Midbrain (tissue), 1 donor: ENCODE results near the gene PPP3CA.
A peak's percentile ranks its signal among the peaks of the same experiment; 100 is the strongest.

Experiments used
- DNase-seq: peaks from one replicate; lab custom pipeline; 2025; lab: John Stamatoyannopoulos, UW

Gene PPP3CA

DNA sequence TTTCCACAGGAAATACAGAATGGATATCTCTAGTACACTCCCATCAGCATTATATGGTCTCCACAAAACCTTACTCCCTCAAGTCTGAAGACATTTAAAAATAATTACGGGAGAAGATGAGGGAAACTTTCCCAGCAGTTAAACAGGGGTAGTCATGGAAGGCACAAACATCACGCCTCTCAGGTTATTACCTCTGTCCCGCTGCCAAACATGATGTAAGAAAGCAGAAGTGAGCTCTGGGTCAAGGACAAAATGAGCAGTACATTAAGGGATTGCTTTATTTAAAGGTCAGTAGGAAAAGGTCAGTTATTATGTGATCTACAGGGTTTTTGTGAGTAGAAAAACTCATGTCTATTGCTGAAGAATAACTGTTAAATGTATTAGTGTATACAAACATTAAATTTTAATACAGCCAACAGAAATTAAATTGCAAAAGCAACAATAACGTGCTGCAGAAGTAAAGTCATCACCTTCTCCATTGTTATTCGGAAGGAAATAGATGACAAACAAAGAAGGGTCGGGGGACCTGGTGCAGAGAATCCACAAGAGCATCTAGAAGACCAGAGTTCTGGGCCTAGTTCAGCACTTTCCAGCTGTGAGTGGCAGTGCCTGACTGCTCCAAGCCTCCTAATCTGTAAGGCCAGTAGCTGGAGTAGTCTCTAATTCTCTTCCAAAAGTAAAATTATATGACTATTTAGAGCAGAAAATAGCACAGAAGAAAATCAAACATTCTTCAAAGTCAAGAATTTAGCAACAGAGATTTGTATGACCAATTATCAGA, 171.2 kb downstream of the PPP3CA start:
- DNase-seq: no peak

DNA sequence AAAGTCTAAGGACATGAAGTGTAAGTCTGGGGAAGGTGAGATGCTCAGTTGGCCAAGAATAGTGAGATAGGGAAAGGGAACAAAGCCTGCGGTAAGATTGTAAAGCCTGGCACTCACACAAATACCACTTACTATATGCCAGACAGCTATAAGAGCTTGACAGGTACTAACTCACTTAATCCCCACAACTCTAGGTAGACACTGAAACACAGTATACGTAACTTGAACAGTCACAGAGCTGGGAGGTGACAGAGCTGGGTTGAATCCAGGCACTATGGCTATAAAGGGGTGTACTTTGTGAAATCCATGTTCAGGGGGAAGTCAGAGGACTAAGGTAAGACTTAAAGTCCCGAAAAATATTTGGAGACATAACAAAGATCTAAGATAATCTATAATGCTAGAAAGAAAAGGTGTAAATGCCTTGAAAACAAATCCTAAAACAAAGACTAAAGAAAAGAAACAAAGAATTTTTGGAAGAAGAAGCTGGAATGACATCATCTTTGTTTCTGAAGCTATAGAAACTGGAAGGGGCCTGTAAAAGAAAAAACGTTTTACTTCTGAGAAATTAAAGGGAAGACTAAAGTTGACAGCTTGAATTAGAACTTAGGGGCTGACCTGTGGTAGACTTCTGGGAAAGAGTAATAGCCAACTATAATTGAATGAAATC, 172.5 kb downstream of the PPP3CA start:
- no peak for DNase-seq

DNA sequence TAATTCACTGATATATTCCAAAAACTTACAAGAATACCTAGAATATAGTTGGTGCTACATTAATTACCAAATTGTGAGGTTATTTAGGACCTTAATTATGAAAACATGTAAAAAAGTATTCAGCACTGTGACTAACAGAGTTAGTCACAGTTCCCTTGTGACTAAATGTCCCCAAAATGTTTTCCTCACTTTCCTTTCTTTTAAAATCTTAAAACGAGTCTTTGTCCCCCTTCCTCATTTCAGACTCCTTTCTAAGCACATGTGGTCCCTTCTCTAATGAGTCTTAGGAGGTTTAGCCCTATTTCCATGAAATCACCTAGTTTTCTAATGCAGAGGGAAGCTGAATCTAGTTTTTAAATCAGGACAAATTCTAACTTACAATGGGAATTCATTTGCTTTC, 175.0 kb downstream of the PPP3CA start:
- DNase-seq: no peak

DNA sequence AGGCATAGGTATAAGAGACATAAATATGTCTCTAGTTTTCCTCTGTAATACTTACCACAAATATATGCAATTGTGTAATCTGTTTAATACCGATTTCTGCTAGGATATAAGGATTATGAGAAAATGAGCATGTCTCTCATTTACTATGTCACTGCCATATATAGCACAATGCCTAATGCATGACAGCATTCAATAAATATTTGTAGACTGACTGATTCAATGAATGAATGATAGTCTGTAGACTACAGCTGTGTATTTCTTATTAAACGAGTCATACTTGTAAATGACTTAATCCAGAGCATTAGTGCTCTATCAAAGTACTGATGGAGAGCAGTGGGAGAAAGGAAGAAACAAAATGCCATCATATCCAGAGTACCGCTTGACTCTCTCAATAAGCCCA, 175.6 kb downstream of the PPP3CA start:
- DNase-seq: no peak

DNA sequence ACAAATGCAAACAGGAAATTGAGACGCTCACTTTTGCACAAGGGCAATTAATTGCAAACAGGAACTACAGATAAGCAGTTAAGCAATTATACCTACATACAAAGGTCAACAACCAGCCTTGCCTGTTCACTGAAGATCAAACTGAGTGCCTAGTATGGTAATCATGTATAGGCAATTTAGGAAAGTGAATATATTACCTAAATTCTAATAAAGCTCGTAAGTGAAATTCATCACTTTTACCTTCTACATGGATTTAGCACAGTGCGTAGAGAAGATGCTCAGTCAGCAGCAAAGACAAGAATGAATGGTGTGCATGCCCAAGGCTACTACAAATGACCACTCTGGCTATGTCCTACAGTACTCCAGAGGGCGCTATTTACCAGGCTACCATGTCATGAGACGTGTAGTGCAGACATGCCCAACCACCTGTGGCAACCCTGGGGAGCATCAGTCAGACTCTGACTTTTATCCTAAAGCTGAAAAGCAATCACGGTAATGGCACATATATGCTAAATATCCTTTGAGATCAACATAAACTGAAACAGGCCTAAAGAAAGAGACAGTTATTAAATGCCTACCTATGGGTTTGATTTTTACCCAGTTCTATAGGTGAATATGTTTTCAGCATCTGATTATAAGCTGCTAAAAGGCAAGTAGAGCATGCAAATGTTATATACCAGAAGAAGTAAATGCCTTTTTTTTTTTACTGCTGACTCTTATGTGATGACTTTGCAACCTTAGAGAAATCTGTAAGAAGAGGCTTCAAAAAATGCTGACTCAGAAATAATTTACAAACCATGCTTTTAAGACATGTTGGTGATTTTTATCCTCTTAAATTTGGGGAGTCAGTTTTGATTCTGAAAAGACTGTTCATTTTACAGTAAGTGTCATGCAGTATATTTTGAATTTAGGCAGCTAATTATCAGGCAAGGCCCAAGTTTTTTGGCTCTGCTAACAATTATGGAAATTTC, 178.0 kb downstream of the PPP3CA start:
- DNase-seq: peak; percentile 72

DNA sequence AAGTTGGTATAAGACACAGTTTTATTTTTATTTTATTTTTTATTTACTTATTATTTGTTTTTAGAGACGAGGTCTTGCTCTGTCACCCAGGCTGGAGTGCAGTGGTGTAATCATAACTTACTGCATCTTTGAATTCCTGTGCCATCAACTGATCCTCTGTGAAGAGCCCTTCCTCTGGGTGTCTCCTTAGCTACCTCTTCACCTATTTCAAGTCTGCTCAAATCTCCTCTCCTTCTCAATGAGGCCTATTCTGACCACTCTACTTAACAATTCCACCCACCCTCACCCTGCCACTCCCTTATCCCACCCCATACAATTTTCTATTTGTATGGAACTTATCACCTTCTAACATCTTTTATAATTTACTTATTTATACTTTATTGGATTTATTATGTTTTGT, 183.4 kb downstream of the PPP3CA start:
- DNase-seq: no peak

DNA sequence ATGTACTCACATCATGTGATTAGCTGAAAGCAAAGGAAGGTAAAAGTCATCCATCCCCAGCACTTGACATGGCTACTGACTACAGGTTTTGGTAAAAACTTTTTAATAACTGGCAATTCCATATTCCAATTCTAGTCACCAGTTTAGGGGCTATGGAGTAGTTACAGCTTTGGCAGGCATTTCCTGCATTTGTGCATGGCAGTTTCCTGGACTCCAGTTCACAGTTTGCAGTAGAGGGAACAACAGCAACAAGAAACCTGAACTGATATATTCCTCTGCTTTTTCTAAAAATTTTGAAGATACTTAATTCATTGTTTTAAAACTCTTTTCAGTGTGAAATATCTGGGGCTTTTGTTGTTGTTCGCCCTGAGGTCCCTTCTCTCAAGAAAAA, 184.3 kb downstream of the PPP3CA start:
- no peak for DNase-seq

DNA sequence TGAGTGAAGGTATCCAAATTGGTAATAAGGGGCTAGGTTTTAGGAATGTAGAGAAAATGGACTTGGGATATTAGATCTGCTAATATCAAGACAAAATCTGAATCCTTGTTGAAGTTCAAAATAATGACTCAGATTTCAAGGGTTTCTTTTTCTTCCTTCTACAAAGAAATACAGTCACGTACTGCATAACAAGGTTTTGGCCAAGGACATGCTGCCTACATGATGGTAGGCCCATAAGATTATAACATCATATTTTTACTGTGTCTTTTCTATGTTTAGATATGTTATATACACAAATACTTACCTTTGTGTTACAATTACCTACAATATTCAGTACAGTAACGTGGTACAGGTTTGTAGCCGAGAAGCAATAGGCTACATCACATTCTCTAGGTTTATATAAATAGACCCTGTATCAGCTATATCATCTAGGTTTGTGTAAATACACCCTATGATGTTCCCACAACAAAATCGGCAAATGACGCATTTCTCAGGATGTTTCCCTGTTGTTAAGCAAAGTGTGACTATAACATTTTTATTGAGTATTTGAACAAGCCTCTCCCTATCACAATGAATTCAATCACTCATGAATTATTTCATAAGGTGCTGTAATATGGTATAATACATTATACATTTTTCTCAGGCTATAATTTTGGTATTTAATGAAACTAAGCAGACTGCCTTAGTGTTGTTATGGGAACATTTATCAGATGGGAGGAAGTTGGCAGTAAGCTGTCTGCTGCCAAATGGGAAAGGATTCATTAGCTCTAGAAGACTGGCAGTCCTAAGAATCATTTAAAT, 186.3 kb downstream of the PPP3CA start:
- no peak for DNase-seq

DNA sequence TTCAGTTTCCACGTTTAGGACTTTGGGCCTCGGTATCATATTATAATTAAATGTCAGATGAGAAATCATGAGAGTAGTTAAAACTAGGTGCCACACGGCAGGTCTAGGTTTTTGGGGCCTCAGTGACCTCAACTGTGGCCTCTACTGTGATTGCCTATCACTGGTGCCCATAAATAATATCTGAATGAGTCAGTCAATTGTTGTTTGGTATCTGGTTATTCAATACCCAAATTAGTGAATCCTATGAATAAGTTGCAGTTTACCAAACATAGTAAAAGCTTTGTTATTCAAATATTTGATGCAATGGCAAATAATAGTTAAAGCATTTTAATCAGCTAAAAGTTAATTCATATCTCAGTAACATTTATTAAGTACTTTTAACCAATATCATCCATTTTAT, 188.8 kb downstream of the PPP3CA start:
- no peak for DNase-seq

DNA sequence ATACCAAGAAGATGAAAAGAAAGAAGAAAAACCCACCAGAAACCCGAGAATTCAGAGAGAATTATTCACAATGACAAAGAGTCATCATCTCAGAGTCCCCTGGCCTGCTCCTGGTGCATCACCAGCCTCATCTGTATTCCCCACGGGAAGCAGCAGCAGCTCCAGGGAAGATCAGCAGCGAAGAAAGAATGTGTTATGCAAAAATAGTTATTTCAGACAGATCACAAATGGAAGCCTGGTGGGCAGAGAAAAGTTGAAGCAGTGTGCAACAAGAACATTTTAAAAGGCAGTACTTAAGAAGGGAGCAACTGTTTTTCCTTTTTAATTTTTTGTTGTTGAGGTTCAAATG, 189.2 kb downstream of the PPP3CA start:
- no peak for DNase-seq

DNA sequence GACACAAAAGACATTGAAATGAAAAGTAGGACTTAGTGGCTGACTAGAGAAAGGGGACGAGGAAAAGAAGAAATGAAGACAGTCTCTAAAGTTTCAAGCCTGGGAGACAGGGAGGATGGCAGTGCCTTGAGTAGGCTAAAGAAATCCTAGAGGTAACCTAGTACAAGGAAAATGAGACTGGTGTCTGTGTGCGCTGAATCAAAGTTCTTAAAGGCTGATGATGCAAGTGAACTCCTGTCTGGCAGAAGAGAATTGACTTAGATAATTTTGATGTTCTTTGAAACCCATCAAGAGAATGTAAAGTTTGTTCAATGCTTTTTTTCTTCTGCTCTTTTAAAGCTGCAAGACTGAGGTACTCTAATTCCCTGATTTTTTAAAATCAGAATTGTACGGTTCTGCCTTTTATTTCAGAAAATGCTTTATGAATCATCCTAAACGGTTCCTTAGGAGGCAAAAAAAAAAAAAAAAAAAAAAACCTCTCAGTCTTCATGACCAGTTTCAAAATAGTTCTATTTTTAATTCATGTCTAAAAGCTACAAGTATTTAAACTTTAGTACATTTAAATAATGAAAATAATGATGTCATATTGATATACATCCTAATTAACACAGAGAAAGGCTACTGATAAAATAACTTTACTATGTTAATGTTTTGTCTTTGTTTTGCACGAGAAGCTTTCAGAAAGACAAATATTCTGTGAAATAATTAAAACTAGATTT, 189.8 kb downstream of the PPP3CA start:
- DNase-seq: no peak

DNA sequence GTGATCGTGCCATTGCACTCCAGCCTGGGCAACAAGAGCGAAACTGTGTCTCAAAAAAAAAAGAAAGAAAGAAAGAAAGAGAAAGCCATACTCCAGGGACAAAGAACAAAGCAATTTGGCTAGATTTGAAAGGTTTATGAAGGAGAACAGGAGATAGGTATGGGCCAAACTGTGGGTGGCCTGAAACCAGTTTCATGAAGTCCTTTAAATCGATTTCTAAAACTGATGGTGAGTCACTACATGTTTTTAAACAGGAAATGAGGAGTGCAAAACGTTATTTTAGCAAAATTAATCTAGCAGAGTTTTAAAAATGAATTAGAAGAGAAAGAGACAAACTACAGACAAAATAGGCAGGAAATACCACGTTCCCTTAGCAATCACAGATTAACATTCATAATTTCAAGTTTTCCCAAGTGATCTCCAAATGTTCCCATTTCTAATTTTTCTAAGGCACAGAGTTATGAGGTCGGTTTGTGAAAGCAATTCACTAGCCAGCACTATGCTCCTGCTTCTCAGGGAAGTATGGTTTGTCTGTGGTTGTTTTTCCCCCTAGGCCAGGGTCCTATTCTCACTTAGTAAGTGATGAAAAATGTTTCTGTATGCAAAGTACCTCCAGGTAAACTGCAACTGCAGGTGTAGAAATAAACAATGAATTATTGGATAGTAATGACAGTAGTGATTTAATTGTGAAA, 190.6 kb downstream of the PPP3CA start:
- no peak for DNase-seq

DNA sequence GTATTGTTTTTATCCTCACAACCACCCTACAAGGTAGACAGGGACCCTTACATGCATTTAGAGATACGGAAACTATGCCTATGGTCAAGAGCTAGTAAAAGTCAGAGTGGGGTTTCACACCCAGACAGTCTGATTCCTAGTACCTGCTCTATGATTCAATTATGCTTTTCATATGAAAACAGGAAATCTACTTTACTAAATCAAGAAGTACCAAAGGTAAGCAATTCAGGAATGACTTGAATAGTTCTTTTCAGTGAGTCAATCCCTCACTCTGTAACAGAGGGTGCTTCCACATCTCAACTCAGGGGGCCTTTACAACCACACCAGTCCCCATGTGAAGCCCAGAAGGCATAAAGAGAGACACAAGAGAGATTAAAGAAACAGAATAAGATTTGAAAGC, 191.4 kb downstream of the PPP3CA start:
- no peak for DNase-seq

DNA sequence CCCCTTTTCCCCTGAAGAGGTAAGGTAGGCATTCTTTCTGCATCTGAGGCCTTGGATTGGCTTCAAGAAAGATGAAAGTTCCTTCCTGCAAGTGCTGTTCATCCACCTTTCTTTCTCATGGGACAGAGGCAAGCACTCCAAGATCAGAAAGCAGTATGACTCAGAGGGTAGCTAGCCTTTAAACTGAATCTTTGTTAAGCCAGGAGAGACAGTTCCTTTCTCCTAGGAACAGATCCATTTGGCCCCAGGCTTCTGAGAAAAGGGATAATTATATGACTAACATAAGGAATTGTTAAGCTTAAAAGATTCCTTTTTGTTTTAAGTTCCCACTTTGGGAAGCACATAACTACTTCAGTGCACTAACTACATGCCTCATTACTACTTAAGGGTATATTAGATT, 192.0 kb downstream of the PPP3CA start:
- DNase-seq: no peak

DNA sequence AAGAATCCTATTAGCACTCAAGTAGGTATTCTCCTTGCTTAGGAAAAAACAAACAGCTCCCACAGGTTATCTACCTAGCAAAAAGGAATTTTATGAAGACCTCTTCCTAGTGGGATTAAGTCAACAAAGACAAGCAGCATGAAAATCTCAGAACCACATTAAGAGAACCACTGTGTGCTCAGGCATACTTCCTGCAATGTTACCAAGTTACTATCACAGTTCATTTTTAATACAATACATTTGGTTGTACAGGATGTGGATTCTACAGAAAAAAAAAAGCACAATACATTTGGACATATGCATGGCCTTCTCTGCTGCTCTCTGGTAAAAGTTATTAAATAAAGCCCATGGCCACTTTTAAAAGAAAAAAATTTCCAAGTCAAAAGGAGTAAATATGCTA, 193.7 kb downstream of the PPP3CA start:
- no peak for DNase-seq

DNA sequence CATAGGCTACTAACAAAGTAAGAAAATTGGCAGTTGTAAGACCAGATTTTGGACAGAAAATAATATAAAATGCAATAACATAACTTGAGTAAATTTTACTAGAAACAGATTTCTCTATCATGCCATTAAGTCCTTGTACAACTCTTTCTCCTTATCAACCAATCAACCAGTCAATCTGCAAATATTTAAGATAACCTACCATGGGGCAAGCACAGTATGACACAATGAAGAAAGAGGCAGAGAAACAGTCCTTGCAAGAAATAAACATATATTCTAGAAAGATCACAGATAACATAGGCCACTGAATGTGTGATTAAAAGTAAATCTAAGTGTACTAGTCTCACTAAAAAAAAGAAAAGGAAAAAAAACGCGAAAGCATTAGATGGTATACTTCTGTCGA, 194.8 kb downstream of the PPP3CA start:
- DNase-seq: no peak

DNA sequence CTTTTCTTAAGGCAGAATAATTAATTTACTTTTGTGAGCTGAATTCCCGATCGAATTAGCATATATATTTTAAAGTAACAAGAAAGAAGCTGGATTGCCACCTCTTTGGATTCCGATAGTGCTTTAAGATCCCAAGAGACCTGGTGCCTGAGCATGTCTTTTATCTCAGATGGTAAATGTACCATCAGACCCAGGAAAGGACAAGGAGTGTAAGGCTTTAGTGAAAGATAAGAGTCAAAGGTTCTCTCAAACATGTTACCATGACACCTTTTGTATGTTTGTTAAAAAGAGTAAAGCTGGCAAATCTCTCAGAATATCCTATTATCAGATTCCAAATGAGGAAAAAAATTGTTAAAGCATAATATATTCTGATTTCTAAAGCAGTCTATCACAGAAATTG, 198.8 kb downstream of the PPP3CA start:
- no peak for DNase-seq

DNA sequence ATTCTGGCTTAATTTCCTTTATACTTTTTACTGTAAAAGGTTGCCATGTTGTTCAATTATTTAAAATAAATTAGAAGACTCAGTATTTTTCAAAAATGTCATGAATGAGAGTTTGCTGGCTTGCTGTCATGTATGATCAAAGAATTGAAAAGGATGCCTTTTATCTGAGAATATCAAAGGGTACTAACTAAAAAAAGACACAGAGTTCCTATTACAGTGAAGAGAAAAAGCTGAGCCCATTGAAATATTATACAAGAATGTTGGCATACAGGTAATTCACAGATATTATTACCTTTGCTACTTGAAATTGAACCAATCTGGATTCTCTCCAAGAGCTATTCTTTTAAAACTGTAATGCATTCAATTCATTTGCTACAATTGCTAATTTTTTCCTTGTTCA, 200.0 kb downstream of the PPP3CA start:
- DNase-seq: no peak

DNA sequence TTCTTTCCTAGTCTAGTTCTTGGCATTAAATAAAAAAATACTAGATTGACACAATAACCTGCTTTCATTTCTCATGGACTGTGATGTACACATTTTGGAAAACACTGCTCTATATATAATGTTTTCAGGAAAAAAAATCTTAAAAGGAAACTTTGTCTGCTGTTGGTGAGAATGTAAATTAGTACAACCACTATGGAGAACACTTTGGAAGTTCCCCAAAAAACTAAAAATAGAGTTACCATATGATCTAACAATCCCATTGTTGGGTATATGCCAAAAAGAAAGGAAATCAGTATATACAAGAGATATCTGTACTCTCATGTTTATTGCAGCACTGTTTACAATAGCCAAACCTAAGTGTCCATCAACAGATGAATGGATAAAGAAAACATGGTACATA, 202.3 kb downstream of the PPP3CA start:
- DNase-seq: no peak

DNA sequence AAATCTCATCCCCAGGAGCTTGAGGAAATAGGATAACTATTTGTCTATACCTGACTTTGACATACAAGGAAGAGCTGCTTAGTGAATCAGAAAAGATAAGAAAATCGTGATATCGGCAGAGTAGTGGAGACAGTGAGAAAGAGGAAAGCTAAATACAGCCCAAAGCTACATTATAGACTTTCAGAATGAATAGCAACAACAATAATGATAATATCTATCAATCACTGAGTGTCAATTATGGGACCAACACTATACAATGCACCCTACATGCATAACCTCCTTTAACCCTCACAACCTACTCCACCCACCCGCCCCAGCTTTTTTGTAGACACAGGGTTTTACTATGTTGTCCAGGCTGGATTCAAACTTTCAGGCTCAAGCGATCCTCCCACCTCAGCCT, 205.1 kb downstream of the PPP3CA start:
- no peak for DNase-seq

DNA sequence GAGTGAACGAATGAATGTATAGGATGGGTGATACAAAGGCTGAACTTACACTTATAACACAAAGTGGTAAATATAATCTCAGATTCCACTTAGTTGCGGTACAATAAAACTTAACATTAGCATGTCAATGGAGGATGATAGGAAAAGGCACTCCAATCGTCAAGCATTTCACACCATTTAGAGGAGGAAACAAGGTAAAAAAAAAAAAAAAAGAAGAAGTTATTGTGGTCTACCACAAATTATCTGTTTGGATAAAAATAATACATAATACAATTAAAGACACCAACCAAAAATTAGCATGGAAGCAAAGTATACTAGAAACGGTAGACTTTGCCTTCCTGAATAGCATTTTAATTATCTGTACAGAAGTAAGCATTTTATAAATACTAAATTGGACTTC, 205.5 kb downstream of the PPP3CA start:
- no peak for DNase-seq
